Frontal cortex (tissue), 4 donors: ENCODE data around the gene DDI2. TPM values are rescaled to one million over a fixed set of nuclear protein-coding genes. Genes with fewer than 3 reads are reported as not detected.
"Not testable (repeated sequence)": the region's sequence is repeated elsewhere in the genome, so short reads cannot be mapped to it uniquely, and the experiment has no call there.

Experiments
- DNase-seq, 2 donors: peaks; one replicate each; pipeline ENCODE4 v3.0.0; 2012; ENCODE audit warnings: low spot score in 2 of 2
- FAIRE-seq: peaks from 2 replicates; lab custom pipeline; 2012; peaks lifted over from hg19 to GRCh38; lab: Jason Lieb, UNC
- total RNA-seq: library from RNA; depleted of rRNA; stranded (reverse); fragments of >200 nt; gene quantifications from one replicate; pipeline ENCODE4 v1.2.3, GENCODE V29; 2014
- donor health status: control.
- donor health status: control.
- donor health status: control.

The DDI2 gene
- total RNA-seq, 1 donor from 2014 or later = 11.8 TPM

GRCh38 chr1:15604400-15604799 is 12.9 kb upstream of the DDI2 start:
- FAIRE-seq, DNase-seq: not testable (repeated sequence)

DNA sequence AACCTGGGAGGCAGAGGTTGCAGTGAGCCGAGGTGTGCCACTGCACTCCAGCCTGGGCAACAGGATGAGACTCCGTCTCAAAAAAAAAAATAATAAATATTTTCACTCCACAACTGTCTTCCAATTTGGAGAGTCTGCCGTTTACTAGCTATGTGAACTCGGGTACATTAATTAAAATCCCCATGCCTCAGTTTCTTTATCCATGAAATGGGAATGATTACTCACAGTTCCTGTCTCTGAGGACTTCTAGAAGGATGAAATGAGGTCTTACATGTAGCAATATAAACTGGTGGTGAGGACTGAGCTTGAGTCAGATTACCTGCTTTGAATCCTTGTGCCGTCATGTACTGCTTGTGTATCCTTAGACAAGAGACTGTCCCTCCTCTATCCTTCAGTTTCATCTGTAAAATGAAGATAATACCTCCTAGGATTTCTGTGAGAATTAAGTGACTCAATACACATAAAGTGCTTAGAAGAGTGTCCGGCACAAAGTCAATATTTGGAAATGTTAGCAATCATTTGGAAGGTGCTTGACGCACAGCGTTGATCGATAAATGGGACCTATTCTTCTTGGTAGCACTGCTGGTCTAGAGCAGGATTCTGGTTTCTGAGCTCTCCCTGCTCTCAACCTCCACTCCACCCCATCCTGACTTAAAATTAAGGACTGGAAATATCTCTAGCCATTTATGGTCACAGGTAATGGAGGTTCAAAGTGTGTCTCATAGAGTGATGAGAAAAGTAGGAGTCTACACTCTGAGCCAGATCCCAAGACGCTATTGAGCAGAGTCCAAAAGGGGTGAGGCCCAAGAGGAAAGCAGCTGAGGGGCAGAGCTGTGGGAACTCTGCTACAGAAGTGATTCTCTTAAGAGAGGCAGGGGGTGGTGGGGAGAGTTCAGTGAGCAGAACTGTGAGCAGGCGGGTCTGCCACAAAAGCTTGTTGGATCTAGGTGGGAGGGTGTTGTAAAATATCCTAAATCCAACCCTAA is 11.6 kb upstream of the DDI2 start:
- FAIRE-seq (no peak), DNase-seq (no peak)

DNA sequence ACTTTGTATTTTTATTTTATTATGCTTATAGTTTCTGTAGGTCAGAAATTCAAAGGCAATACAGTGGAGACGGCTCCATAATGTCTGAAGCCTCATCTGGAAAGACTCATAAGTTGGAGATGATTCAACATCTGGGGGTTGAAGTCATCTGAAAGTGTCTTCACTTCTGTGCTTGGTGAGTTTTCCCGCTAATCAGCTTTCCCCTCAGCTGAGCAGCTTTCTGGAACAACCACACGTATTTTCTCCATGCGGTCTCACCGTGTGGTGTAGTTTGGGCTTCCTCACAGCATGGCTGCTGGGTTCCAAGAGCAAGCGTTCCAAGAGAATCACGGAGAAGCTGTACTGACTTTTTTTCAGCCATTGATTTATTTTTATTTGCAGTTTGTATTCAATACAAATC is 7.6 kb upstream of the DDI2 start:
- no peak for FAIRE-seq

DNA sequence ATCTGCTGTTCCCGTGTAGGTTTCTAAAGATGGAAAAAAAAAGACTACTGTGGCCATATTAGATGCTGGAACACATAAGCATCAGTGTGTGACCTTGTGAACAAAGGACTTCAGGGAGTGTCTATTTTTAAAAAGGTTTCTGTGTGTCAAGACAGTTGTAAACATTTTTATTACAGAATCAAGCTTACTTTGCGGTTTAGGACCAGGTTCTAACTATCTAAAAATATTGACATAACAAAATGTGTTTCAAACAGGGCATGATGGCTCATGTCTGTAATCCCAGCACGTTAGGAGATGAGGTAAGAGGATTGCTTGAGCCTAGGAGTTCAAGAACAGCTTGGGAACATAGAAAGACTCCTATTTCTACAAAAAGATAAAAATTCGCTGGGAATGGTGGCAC is 7.1 kb upstream of the DDI2 start:
- DNase-seq = no peak
- FAIRE-seq = no peak

More for the DNA sequence above, 7.6 kb upstream of the DDI2 start:
- DNase-seq = no peak

GRCh38 chr1:15616373-15617172 is 685 bp upstream of the DDI2 start:
- no peak for DNase-seq
- FAIRE-seq = no peak

- DNase-seq (no peak), FAIRE-seq (no peak)
Observed at GRCh38 chr1:15618077-15618654, 908 bp downstream of the DDI2 start.

- DNase-seq (no peak), FAIRE-seq (no peak)
Observed at GRCh38 chr1:15618655-15619525, 1.6 kb downstream of the DDI2 start.

GRCh38 chr1:15620155-15620545 is 2.9 kb downstream of the DDI2 start:
- DNase-seq (no peak), FAIRE-seq (no peak)

- no peak for DNase-seq
Observed at GRCh38 chr1:15620902-15621682, 3.8 kb downstream of the DDI2 start.

GRCh38 chr1:15621975-15622374 is 4.7 kb downstream of the DDI2 start:
- FAIRE-seq (no peak), DNase-seq (no peak)

More at GRCh38 chr1:15620902-15621682, 3.8 kb downstream of the DDI2 start:
- no peak for FAIRE-seq

DNA sequence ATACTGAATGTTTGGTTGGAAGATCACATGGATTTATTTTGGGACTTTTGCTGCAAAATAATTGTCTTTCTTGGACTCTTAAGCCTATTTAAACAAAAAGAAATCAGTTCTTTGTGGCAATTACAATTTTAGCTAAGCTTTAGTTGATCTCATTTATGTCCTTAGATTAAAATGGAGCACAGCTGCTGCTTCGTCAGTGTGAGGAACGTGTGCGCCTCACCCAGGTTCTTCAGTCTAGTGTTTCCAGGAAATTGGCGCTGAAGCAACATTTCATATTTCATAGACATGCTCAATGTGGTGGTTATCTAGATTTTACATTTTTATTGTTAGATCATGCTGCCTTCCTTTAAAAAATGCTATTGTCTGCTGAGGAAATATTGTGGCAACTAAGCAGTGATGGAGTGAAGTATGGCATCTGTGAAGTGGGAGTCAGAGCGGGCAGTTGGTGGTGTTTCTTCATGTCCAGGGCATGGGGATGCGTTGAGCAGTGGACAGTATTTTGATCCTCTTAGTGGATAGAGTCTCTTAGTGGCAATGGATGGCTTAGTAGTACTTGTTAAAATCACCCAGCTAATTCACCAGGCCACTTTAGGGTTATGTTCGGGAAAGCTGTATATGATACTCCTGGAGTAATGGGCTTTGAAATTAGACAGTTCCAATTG is 5.6 kb downstream of the DDI2 start:
- no peak for FAIRE-seq
- no peak for DNase-seq

- DNase-seq = no peak
- FAIRE-seq = no peak
Observed at GRCh38 chr1:15623435-15623834, 6.2 kb downstream of the DDI2 start.

DNA sequence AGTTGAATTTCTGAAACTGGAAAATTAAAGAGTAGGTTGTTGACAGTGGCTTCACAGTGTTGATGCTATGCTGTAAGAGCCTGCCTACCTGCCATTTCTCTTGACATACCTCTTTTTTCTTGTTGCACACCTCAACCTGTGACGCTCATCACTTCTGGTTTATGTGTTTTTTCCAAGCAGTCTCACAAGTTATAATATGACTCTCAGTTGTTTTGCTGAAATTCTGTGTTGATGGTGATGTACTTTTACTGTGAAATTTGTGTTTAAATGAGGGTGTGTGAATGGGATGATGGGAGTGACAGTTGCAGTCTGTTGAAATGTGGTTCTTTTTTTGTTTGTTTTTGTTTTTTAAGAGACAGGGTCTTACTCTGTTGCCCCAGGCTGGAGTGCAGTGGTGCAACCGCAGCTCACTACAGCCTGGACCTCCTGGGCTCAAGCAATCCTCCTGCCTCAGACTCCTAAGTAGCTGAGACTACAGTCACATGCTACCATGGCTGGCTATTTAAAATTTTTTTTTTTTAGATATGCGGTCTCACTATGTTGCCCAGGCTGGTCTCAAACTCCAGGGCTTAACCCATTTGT is 7.0 kb downstream of the DDI2 start:
- FAIRE-seq (no peak), DNase-seq (no peak)

DNA sequence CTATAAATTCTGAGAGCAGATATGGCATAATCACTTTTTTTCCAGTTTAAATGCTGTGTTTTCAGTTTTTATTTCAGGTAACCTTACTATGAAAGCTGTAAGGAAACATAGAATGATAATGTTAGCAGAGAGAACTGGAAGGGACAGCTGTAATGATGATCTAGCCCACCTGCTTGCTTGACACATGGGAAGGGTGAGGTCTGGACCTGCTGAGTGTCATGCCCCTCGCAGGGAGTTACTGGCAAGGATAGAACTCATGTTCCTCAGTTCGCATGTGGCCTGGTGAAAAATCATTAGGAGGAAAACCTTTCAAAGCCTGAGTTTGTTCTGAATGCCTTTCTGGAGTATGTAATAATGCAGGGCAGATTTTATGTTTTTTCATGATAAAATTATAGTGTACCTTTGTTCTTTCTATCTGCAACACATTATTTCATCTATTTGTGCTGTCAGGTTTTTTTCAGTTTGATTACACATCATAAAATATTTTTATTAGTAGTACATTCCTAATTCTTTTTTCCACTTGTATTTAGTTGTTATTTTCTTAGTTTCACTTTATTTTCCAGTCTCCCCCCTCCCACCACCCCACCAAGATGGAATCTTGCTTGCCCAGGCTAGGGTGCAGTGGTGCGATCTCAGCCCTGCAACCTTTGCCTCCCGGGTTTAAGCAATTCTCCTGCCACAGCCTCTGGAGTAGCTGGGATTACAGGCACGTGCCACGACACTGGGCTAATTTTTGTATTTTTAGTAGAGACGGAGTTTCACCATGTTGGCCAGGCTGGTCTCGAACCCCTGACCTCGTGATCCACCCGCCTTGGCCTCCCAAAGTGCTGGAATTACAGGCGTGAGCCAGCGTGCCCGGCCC is 8.0 kb downstream of the DDI2 start:
- no peak for DNase-seq

DNA sequence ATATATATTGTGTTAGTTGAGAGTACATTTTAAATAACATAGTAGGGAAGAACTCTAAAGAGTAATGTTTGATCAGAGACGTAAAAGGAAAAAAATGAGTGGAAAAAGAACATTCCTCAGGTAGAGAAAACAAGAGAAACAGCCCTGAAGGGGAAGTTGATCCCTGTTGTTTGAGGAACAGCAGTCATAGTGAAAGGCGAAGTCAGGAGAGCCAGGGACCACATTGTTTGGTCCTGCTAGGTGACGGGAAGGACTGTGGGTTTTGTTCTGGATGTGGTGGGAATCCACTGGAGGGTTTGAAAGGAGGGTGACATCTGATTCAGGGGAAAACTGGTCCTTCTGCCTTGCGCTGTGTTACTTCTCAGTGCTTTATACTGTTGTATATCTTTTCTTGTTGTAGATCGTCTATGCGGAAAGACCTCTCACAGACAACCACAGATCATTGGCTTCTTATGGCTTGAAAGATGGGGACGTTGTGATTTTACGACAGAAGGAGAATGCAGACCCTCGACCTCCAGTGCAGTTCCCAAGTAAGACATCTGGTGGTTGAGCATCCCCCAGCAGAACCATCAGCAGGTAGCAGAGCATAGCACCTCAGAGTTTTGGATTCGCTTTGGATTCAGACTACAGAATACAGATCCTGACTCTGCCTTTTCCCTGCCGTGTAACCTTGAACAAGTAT is 9.2 kb downstream of the DDI2 start:
- DNase-seq (no peak), FAIRE-seq (no peak)

More for the DNA sequence above, 8.0 kb downstream of the DDI2 start:
- FAIRE-seq = no peak

DNA sequence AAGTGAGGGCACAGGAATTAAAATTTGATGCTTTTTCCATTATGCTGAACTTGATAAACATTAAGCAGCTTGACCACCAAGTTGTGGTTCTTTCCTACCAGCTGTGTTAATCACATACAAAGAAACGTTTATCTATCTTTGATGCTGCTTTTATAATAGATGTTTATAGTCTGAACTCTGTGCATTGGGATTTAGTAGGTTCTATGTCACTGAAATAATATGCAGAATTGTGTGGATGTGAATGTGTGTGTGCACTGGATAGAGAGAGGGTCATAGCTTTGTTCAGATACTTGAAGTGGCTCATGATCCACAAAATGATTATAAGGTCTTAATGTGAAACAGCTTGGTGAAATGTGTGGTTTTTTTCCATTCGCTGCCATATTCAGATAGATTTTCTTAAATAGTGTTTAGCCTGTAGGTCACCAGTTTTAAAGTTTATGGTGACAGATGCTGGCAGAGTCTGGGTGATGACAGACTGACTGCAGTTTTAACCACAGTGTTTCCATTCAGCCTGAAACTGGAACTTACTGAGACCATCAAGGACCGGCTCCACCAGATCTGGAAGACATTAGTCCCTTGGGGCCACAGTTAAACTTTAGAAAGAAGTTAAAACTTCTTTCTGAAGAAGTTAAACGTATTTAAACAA is 10.2 kb downstream of the DDI2 start:
- DNase-seq = no peak

More for the DNA sequence above, 10.2 kb downstream of the DDI2 start:
- no peak for FAIRE-seq
